Right ventricle myocardium inferior (tissue), 1 donor: ENCODE data around the gene MUC5B. TPM values are rescaled to one million over a fixed set of nuclear protein-coding genes. Genes with fewer than 3 reads are reported as not detected.
A peak's percentile ranks its signal among the peaks of the same experiment; 100 is the strongest.

ENCODE experiments used
- ATAC-seq: fragments of 200-7000 bp; cut with Tn5 transposase; one replicate; pipeline ENCODE4 v1.9.1; 2020; ENCODE audit warnings: mild to moderate bottlenecking, moderate library complexity
- DNase-seq: peaks from one replicate; pipeline ENCODE4 v3.0.0; 2021; ENCODE audit errors: missing footprints
- intact Hi-C: fragments of 100-400 bp; cut with DNase I; formaldehyde crosslinking; loops from one replicate; pipeline ENCODE4 v1.11.0; 2022
- total RNA-seq: library from RNA; stranded (reverse); fragmentation: NEBNext Ultra II Directional; extraction: Animal tissue kit (Norgen Biotek cat#: 25700); gene quantifications from one replicate; pipeline ENCODE4 v1.2.1, GENCODE V29; 2021
- donor health status: DM: no; HTN: yes; CAD: no; lungs with severe emphysema.

Gene MUC5B
- total RNA-seq, 1 donor from 2014 or later: not detected

DNA sequence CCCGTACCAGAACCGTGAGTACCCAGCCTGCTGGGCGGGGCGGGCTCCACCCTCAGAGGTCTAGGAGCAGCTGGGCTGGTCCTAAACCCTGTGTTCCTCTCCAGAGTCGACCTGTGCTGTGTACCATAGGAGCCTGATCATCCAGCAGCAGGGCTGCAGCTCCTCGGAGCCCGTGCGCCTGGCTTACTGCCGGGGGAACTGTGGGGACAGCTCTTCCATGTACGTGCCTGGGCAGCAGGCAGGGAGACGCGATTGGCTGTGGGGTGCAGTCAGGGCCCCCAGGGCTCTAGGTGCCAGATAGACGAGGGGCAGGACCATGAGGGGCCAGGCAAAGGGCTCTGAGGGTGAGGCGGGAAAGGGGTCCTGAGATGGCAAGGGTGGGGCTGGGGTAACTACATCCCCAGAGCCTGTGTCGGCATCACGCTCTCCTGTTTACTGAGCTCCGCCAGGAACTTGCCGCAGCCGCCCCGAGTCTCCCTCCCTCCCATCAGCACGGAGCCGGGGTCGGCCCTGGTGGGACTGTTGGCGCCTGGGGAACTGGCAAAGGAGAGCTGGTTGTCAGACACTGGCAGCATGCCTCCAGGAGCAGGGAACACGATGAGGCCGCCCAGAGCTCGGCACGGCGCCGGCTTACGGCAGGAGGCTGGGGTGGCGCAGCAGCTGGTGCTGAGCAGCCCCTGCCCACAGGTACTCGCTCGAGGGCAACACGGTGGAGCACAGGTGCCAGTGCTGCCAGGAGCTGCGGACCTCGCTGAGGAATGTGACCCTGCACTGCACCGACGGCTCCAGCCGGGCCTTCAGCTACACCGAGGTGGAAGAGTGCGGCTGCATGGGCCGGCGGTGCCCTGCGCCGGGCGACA is 22.9 kb upstream of the MUC5B start:
- peak; percentile 66 for DNase-seq
- intact Hi-C loops: loop anchor here (5.0 kb wide), 1 partner anchor 372 kb away; the partner anchor contains the start of gene DUSP8
- no peak for ATAC-seq

DNA sequence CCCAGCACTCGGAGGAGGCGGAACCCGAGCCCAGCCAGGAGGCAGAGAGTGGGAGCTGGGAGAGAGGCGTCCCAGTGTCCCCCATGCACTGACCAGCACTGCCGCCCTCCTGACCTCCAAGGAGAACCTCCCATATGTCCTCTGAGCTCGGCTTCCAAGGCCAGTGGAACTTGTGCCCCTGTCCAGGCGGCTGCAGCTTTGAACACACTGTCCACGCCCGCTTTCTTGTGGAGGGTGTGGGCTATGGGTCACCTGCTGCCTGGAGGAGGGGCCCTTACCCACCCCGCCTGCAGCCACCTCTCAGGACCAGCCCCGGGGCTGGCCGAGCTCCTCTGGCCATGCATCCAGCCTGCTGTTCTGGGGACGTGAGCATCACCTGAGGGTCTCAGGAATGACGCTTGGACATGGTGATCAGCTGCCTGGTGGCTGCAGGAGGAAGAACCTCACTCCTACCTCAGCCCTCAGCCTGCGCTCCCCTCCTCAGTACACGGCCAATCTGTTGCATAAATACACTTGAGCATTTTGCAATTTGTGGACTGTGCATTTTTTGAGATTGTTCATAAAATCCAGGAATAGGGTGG is 22.2 kb upstream of the MUC5B start:
- DNase-seq (peak; percentile 48), ATAC-seq (no peak)
- intact Hi-C loops: loop anchor here (5.0 kb wide), 1 partner anchor 372 kb away; the partner anchor contains the start of gene DUSP8

DNA sequence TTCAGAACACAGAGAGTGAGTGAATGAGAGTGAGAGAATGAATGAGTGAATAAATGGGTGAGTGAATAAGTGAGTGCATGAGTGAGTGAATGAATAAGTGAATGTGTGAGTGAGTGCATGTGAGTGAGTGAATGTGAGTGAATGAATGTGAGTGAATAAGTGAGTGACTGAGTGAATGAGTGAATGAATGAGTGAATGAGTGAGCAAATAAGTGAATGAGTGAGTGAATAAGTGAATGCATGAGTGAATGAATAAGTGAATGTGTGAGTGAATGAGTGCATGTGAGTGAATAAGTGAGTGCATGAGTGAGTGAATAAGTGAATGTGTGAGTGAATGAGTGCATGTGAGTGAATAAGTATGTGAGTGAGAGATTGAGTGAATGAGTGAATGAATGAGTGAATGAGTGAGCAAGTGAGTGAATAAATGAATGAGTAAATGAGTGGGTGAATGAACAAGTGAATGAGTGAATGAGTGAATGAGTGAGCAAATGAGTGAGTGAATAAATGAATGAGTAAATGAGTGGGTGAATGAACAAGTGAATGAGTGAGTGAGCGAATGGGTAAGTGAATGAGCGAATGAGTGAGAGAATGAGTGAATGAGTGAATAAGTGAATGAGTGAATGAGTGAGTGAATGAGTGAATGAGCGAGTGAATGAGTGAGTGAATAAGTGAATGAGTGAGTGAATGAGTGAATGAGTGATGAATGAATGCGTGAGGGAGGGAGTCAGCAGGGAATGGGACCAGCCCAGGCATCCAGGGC is 21.3 kb upstream of the MUC5B start:
- intact Hi-C loops: loop anchor here (5.0 kb wide), 1 partner anchor 371 kb away; the partner anchor contains the start of gene DUSP8
- no peak for DNase-seq
- no peak for ATAC-seq

DNA sequence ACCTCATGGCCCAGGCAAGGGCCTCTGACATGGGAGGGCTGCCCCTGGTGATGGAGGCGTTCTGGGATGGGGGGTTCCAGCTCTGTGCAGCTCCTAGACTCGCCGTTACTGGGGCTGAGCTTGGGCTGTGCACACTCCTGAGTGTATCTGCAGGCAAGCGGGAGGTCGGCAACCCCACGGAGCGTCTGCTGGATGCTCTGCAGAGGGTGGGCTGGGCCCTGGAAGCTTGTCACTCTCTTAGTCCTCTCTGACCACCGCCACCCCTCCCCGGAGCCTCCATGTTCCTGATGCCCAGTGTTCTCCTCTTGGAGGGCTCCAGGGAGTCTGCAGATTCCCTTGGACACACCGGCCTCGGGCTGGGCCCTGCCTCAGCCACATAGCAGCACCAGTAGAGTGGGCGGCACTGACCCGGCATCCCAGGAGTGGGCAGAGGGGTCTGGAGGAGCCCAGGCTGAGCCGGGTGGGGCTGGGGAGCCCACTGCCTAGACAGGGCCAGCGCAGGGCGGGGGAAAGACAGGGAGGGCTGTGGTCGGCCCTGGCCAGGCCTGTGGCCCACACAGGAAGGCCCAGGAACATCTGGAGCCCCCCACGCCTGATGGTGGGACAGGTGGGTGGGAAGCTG is 20.6 kb upstream of the MUC5B start:
- ATAC-seq: no peak
- intact Hi-C loops: loop anchor here (5.0 kb wide), 1 partner anchor 370 kb away; the partner anchor contains the start of gene DUSP8
- DNase-seq: no peak

DNA sequence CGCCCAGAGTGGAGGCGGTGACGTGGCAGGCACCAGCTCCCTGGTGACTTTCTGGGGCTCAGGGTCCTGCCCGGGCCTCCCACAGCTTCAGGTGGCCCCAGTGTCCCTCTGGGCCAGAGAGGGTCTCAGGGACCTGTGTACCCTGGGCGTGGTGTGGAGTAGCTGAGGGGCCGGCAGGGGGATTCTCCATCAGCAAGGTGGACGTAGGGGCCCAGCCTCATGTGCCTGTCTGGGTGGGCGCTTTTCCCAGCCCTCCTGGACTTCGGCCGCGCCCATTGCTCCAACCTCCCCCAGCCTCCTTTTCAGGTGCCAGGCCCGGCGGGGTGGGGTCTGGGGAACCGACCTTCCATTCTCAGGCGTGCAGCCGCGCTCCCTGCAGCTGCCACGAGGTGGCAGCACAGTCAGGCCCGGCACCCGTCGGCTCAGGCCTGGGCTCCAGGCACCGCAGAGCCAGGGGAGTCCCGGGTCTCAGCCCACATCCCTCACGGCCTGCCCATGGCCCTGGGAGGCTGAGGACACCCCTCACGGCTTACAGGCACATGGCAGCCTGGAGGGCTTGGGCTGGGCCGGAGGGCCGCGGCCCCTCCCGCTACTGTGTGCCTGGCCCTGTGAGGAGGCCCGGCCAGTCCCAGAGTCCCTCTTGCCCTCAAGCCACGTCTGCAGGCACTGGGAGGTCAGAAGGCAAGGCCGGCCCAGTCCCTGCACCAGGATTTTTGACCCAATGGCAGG is 19.9 kb upstream of the MUC5B start:
- DNase-seq: peak; percentile 81
- intact Hi-C loops: loop anchor here (1.0 to 5.0 kb wide), 2 partner anchors 312 to 369 kb away; partner anchors contain the start of gene DUSP8
- peak; percentile 71 for ATAC-seq

DNA sequence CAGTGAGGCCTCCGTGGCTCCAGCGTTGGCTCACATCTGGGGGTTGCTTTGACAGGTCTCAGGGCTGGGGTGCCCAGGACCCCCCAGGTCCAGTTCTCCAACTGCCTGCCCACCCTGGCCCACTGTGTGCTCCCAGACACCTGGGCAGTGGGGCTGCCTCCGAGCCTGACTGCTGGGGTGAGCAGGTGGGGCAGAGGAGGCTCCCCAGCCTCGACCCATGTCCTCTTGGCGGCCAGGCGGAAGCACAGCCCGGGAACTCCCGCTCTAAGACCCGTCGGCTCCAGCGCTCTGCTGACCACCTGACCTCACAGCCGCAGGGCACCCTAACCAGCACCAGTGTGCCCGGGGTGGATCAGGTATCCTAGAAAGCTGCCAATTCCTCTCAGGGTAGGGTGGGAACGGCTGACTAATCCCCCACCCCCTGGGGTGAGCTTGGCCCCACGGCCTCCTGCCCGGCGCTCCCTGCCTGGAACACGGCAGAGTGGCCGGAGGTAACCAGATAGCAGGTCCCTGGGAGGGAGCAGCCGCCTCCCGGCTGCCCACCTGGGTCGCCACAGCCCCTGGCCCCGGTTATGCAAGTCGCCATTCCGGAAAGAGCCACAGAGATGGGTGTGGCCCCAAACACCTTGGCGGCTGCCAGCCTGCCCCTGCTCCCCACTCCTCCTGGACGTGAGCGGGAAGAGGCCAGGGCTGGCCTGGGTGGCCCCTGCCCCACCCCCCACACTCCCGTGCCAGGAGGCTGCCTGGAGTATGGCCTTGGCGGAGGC is 19.2 kb upstream of the MUC5B start:
- DNase-seq (no peak), ATAC-seq (no peak)
- intact Hi-C loops: loop anchor here (1.0 to 5.0 kb wide), 2 partner anchors 312 to 369 kb away; partner anchors contain the start of gene DUSP8

DNA sequence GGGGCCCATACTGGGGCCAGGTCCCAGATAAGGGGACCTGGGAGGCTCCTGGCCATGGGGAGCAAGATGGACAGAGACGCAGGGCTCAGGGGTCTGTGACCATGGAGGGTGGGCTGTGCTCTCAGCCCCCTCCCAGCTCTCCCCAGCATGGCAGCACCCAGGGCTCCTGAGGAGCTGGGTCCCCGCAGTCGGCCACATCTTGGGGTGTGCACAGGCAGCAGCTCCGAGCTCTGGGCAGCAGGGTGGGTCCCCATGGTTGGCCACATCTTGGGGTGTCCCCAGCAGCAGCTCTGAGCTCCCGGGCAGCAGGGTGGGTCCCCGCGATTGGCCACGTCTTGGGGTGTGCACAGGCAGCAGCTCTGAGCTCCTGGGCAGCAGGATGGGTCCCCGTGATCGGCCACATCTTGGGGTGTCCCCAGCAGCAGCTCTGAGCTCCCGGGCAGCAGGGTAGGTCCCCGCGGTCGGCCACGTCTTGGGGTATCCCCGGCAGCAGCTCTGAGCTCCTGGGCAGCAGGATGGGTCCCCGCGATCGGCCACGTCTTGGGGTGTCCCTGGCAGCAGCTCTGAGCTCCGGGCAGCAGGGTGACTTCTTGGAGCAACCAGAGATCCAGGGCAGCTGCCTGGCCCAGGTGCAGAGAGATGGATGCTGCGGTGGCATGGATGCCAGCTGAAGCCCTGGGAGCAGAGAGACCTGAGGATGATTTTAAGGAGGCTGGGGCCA is 18.3 kb upstream of the MUC5B start:
- peak; percentile 54 for DNase-seq
- intact Hi-C loops: loop anchor here (5.0 kb wide), 1 partner anchor 368 kb away; the partner anchor contains the start of gene DUSP8
- no peak for ATAC-seq

DNA sequence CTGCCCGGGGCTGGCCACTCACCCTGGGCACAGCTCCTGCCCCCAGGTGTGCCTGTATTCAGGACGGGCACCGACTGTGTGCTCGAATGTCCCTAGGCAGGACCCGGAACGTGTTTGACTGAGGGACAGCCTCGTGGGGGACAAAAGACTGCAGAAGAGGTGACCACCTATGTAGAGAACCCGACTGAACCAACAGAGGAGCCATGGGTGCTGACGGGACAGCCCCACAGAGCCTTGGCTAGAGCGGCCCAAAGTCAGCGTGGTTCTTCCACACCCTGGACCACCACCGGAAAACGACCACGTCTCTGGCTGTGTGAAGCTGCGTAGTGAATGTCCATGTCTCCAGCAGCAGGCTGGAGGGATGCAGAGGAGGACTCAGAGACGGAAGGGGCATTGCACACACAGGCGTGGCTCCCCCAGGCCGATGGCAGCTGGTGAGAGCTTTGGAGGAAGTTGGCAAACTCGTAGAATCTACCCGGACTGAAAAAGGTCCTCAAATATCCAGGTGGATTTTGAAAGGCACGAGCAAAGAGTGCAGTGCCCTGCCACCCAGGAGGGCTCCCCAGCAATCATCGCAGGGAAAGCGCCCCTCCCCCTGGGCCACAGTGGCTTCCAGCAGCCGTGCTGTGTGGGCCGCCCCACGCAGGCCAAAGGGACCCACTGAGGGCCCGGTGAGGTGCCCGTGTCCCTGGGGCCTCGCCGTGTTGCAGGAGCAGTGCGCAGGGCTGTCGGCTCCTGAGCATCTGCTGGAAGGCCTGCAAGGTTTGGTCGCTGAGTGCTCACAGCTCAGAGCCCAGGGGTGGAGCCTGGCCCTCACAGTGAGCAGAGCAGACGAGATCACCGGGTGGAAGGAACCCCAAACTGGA is 17.5 kb upstream of the MUC5B start:
- DNase-seq: peak; percentile 61
- ATAC-seq: no peak
- intact Hi-C loops: no loop called here

DNA sequence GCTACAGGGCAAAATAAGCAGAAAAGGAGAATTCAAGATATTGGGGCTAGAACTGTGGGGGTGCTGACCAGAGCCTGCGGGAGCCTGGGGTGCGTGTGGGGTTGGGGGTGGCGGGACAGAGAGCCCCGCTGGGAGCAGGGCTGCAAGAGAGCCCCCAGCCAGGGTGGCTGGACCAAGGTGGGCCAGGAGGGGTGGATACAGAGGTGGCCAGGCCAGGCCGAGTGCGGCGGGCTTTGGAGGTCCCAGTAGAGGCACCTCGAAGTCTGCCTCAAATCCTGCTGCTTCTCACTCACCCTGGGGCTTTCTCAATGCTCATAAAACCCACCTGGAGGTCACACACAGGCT is 16.9 kb upstream of the MUC5B start:
- ATAC-seq: no peak
- peak; percentile 59 for DNase-seq
- intact Hi-C loops: no loop called here

DNA sequence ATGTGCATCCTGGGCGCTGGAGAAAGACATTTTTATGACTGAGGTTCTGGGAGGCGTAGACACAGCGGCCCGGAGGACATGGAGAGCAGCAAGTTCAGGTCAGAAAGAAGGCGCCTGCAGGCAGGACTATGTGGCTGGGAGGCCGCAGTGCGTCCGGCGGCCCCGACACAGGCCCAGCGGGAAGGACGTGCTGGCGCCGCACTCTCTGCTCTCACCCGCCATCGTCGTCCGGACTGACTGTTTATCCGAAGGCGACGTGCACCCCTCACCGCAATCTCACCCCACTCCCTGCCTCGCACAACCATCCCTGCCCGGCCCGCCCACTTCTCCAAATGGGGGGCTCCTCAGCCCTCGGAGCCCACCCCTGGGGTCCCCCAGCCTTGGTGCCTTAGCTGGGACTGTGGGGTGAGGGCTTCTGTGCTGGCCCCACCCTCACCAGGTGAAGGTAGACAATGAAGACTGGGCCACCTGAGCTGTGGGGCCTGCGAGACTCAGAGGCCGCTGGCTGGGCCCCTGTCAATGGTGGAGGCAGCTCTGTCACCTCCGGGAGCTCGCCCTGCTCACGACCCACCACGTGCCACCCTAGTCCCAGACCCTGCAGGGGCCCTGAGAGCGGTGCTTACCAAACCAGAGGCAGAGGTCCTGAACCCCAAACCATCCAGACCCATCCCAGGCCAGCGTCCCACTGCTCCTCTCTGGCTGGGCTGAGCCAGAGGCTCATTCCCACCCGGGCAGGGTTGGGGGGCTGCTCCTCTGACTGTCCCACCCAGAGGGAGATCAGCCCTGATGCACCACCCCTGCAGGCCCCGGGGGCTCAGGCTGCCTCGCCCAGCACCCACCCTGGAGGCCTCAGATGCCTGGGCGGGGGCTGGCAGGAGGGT is 16.2 kb upstream of the MUC5B start:
- ATAC-seq (no peak), DNase-seq (peak; percentile 53)
- intact Hi-C loops: no loop called here

DNA sequence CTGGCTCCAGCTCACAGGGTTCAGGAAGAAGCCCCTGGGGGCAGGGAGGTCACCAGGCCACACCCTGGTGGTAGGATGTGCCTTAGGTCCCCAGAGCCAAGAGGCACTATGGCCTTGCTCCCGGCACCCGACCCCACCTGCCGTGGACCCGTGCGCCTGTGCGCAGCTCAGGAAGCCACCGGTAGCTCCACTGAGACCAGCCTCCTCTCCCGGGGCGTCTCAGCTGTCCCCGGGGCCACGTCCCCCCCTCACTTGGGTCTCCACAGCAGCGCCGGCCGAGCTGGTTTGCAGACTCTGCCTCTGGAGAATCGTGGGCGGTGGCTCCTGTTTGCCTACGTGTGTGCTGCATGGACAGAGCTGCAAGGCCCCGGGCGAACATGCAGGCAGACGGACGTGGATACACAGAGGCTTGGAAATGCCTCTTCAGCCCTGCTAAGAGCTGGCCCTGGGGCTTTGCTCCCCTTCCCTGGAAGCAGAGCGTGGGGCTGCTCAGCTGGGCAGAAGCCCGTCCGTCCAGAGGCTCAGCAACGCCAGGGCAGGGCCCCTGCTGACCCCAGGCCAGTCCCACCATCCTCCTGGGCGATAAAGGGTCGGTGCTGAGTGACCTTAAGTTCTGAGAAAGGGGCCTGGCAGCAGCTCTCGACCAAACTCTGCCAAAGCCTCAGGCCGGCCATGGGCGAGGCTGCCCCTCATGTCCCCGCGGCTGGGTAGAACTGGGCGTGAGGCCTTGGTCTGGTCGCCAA is 15.3 kb upstream of the MUC5B start:
- DNase-seq (peak; percentile 53), ATAC-seq (no peak)
- intact Hi-C loops: no loop called here

DNA sequence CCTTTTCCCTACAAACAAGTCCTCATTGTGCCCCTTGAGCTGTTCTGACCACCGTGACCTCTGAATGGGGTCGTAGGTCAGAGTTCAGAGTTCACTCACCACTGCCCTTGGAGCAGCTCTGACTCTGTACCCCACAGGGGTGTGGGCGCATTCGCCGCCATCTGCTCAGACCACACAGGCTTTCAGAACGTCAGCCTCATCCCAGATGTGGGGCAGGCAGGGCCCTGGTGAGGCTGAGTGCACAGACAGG is 14.8 kb upstream of the MUC5B start:
- intact Hi-C loops: no loop called here
- DNase-seq: no peak
- ATAC-seq: no peak

DNA sequence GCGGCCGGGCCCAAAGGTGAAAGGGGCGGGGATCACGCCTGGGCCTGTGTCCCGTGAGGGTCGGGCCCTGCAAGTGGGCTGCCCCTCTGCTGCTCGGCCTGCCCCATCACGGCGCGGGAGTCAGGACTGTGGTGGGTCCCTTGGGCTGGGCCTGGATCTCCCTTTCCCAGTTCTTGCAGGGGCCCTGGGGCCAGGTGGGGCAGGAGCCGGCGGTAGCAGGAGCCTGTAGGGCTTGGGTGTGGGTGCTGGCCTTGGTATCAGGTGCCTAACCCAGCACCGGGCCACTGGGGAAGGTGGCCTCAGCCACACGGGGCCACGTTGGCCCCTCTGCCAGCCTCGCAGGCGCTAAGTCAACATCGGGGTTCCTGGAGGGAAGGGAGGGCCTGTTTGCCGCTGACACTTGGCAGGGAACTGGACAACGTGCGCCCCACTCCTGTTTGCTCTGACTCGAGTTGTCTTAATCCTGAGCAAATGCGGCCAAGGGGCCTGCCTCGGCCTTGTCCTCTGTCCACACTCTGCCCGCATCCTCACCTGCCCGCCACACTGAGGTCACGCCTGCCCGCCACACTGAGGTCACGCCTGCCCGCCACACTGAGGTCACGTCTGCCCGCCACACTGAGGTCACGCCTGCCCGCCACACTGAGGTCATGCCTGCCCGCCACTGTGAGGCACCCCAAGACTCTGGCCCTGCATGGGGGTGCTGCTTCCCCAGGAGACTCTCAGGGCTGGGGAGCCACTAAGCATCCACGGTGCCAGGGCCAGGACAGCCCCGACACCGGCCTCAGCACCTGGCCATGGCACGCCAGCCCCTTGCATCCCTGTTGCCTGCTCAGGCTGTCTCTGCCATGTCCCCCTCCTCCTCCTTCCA is 14.2 kb upstream of the MUC5B start:
- no peak for DNase-seq
- no peak for ATAC-seq
- intact Hi-C loops: no loop called here
